GM12865 (cell line): Measurements from ENCODE around the gene SLC35A1.
"Not testable (repeated sequence)": the region's sequence is repeated elsewhere in the genome, so short reads cannot be mapped to it uniquely, and the experiment has no call there.

Experiments
- DNase-seq: peaks from one replicate; pipeline ENCODE4 v3.0.0; 2010; ENCODE audit warnings: low read depth
- H3K4me3 ChIP-seq: 2 replicates; pipeline ENCODE4 v1.5.1; 2011; ENCODE audit warnings: mild to moderate bottlenecking, low read depth, low read length, control low read depth
- TF ChIP-seq, protein P1 (sequence below): IDR thresholded peaks from 2 replicates; pipeline ENCODE4 v1.5.1; 2011; ENCODE audit warnings: low read length, control low read depth, low read depth, inconsistent platforms; ENCODE audit not compliant: insufficient read depth; ENCODE audit errors: missing control alignments

SLC35A1 gene

DNA sequence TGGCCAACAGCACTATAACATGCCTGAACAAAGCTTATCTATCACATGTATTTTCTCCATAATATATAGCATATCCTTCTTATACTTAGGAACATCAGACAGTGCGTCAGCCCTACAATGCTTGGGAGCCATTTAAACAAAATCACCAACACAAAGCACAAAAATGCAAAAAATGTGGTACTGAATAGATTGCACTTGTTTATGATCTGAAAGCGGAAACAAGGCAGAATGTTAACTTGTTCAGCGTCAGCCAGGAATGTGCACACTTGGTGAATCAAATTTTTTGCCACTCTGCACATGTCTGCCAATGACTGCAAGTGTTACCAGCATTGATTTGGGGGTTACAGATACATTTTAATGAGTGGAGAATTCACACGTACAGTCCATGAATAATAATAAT lies 14.8 kb downstream of the SLC35A1 start:
- no peak overlapping the region for H3K4me3 ChIP-seq
- TF ChIP-seq, protein P1, sequence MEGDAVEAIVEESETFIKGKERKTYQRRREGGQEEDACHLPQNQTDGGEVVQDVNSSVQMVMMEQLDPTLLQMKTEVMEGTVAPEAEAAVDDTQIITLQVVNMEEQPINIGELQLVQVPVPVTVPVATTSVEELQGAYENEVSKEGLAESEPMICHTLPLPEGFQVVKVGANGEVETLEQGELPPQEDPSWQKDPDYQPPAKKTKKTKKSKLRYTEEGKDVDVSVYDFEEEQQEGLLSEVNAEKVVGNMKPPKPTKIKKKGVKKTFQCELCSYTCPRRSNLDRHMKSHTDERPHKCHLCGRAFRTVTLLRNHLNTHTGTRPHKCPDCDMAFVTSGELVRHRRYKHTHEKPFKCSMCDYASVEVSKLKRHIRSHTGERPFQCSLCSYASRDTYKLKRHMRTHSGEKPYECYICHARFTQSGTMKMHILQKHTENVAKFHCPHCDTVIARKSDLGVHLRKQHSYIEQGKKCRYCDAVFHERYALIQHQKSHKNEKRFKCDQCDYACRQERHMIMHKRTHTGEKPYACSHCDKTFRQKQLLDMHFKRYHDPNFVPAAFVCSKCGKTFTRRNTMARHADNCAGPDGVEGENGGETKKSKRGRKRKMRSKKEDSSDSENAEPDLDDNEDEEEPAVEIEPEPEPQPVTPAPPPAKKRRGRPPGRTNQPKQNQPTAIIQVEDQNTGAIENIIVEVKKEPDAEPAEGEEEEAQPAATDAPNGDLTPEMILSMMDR, result no peak
- DNase-seq, result no peak

DNA sequence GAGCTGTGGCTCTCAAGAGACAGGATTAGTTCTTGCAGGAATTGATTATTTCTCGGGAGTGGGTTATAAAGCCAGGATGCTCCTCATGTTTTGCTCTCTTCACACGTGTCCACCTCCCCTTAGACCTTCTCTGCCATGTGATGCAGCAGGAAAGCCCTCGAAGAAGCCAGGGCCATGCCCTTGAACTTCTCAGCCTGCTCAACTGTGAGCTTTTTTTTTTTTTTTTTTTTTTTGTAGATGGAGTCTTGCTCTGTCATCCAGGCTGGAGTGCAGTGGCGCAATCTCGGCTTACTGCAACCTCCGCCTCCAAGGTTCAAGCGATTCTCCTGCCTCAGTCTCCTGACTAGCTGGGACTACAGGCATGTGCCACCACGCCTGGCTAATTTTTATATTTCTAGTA lies 16.6 kb downstream of the SLC35A1 start:
- not testable (repeated sequence) for H3K4me3 ChIP-seq, DNase-seq

DNA sequence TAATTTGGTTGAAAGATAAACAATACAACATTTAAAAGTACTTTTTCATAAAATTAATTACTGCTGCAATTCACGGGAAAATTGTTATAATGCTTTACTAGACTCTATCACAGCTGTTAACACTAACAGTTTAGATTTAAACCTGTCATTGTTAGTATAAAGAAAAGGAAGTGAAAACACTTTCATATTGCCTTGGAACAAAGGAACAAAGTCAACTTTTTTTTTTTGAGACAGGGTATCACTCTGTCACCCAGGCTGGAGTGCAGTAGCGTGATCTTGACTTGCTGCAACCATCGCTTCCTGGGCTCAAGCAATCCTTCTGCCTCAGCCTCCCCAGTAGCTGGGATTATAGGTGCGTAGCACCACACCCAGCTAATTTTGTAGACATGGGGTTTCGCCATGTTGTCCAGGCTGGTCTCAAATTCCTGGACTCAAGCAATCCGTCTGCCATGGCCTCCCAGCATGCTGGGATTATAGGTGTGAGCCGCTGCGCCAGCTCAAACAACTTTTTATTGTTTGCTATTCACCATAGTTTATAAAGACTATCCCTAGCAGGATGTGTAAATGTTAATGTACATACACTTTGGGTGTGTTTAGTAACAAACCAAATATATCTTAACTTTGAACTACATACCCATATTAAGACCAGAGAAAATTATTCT lies 22.1 kb downstream of the SLC35A1 start:
- TF ChIP-seq, protein P1, result no peak
- no peak overlapping the region for H3K4me3 ChIP-seq
- DNase-seq, result no peak

DNA sequence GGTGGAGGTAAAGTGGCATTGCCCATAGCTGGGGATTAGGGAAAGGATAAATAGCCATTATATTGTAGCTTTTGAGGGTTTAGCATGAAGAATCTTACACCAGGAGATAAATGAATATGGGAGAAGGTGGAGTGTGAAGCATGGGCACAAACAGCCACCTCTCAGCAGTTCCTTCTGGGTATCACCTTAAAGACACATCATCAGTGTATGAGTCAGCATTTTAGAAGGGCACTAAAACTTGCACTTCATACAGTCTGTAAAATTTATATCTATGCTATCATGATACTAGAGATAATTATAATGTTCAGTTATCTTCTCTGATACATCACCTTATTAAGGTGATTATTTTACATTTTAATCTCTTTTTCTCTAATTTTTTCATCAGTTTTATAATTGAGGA lies 25.3 kb downstream of the SLC35A1 start:
- DNase-seq, result no peak
- H3K4me3 ChIP-seq, result no peak overlapping the region
- TF ChIP-seq, protein P1, result no peak

DNA sequence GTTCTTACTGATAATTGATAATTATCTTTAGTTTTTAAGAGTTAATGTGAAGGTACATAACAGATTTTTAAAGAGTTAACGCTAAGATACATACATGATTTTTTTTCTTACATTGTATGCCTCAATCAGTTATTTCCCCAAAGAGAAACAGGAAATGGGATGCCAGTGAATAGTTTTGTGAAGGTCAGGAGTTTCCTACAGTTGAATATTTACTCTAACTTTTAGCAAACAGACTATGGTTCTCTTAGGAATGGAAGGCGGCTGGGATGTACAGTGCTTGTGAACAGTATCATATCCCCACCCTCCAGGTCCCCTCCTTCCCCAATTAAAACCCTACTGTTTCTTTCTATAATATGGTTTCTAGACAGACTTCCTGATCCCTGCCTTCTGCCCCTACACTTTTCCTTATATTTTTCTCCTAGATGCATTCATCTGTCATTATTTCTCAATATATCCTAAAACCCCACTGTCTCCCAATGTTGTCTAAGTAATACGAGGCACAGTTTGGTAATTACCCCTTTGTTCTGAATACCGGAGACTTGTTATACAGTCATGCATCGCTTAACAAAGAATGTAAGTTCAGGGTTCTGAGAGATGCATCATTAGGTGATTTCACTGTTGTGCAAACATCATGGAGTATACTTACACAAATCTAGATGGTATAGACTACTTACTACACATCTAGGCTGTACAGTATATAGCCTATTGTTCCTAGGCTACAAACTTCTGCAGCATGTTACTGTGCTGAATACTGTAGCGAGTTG lies 29.2 kb downstream of the SLC35A1 start:
- H3K4me3 ChIP-seq, result no peak overlapping the region
- TF ChIP-seq, protein P1, result no peak
- DNase-seq, result no peak

DNA sequence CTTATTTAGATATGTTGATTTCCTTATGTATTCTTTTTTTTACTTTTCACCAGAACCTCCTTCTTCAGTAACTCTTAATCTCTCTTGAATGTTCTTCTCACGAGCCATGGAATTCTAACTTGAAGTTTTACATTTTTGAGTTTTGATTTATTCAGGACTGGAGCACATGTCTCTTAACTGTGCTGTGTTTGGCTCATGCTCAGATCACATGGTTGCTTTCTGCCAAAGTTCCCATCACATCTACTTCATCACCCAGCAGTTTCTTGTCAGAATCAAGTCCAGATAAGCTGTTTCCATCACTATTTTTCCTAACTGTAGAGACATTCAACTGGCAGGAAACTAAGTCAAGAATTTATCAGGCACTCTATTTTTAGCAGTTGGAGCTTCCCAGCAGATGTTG lies 31.7 kb downstream of the SLC35A1 start:
- TF ChIP-seq, protein P1, result no peak
- no peak overlapping the region for H3K4me3 ChIP-seq
- DNase-seq, result no peak

DNA sequence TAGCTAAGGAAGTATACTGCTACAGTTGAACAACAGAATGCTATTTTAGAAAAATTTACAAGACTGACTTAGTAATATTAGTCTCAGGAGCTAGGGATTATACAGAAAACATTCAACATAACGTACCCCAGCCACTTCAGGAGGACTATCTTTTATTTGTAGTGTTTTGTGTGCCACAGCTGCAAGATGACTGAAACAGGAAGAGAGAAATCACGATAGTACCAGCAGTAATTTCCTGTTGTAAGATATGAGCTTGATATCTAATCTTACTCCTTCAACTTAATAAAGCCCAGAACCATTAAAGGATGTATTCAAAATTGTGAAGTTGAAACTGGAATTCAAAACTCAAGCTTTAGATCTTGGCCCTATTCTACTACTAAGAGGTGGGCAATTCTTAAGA lies 42.1 kb downstream of the SLC35A1 start:
- no peak overlapping the region for H3K4me3 ChIP-seq
- TF ChIP-seq, protein P1, result no peak
- no peak for DNase-seq
